Panc1 (cell line): ENCODE results near the gene FOXN4.

Experiments
- CTCF ChIP-seq: fragments of 450-650 bp; IDR thresholded peaks from 2 replicates; pipeline ENCODE4 v1.5.1; 2017; ENCODE audit warnings: mild to moderate bottlenecking
- POLR2AphosphoS5 ChIP-seq: IDR thresholded peaks from 2 replicates; pipeline ENCODE4 v1.6.1; 2012; ENCODE audit warnings: mild to moderate bottlenecking, low read depth, low read length, moderate library complexity

- TF ChIP-seq POLR2AphosphoS5 (no peak), CTCF (no peak)
Measured at GRCh38 chr12:109296431-109296830, 12.7 kb downstream of the FOXN4 start.
